GM12878 (cell line): Measurements from ENCODE around the gene UACA.

Source experiments
- BHLHE40 ChIP-seq, 2 experiments: fragments of 450-650 bp in 1 of 2; IDR thresholded peaks; 2 replicates each; pipeline ENCODE4 v1.6.1; 2011 to 2017; ENCODE audit warnings: low read depth in 2 of 2, borderline replicate concordance in 1 of 2, improper control_type of control experiment in 1 of 2, low read length in 1 of 2, mild to moderate bottlenecking in 1 of 2
- ESRRA ChIP-seq: IDR thresholded peaks from 2 replicates; pipeline ENCODE4 v1.6.1; 2012; ENCODE audit warnings: mild to moderate bottlenecking, low read length, improper control_type of control experiment
- FOXM1 ChIP-seq: IDR thresholded peaks from 2 replicates; pipeline ENCODE4 v1.6.1; 2012; ENCODE audit warnings: low read depth, mild to moderate bottlenecking, inconsistent platforms, low read length, moderate library complexity
- KDM1A ChIP-seq: fragments of 200-600 bp; sonication (generic); IDR thresholded peaks from 2 replicates; pipeline ENCODE4 v1.6.1; 2016; ENCODE audit warnings: borderline replicate concordance
- POLR2A ChIP-seq: IDR thresholded peaks from 2 replicates; pipeline ENCODE4 v1.6.1; 2011; ENCODE audit warnings: low read depth, mild to moderate bottlenecking, low read length
- RCOR1 ChIP-seq: conservative IDR thresholded peaks from 2 replicates; pipeline ENCODE4 v1.6.1; 2012; ENCODE audit warnings: low read depth, low read length, improper control_type of control experiment
- TF ChIP-seq, protein P1 (sequence below): fragments of 450-650 bp; IDR thresholded peaks from 2 replicates; pipeline ENCODE4 v1.6.1; 2018; ENCODE audit warnings: borderline replicate concordance, mild to moderate bottlenecking; ENCODE audit not compliant: partially characterized antibody

DNA sequence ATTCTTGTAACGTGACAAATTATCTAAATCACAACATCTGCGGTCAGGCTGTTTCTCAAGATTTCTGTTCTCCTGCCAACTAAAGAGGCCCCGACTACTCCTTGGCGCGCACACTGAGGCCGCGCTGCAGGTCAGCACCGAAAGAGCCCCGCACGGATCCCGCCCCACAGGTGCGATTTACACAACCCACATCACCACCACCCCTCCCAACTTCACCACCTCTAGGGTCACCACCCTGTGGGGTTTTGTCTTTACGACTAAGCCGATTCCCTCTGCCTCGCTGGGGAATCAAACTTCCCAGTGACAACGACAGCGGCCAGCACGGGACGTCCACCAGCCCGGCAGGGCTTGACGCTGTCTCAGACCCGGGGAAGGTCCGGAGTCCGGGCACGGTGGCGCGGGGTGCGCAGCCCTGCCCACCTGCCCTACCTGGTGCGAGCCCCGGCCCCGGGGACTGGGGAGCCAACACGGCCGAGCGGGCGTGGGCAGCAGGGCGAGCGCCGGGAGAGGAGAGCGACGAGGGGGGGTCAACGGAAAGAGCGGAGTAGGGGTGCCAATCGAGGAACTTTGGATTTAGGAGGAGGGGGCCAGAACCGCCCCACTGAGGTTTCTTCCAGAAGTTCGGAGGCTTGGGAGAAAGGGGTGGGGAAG, 764 bp downstream of the UACA start:
- TF ChIP-seq, protein P1, sequence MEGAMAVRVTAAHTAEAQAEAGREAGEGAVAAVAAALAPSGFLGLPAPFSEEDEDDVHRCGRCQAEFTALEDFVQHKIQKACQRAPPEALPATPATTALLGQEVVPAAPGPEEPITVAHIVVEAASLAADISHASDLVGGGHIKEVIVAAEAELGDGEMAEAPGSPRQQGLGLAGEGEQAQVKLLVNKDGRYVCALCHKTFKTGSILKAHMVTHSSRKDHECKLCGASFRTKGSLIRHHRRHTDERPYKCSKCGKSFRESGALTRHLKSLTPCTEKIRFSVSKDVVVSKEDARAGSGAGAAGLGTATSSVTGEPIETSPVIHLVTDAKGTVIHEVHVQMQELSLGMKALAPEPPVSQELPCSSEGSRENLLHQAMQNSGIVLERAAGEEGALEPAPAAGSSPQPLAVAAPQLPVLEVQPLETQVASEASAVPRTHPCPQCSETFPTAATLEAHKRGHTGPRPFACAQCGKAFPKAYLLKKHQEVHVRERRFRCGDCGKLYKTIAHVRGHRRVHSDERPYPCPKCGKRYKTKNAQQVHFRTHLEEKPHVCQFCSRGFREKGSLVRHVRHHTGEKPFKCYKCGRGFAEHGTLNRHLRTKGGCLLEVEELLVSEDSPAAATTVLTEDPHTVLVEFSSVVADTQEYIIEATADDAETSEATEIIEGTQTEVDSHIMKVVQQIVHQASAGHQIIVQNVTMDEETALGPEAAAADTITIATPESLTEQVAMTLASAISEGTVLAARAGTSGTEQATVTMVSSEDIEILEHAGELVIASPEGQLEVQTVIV, result no peak
- no peak for TF ChIP-seq BHLHE40 (IDR thresholded peaks at IDR 0.05; ENCODE audit: borderline replicate concordance in 1 of 2, low read depth in 2 of 2, low read length in 1 of 2)
- TF ChIP-seq ESRRA, result no peak
- no peak for TF ChIP-seq RCOR1
- TF ChIP-seq KDM1A, result no peak
- TF ChIP-seq FOXM1, result no peak
- TF ChIP-seq POLR2A, result no peak
